ENCODE measurements around the gene RALGPS1.

Gene RALGPS1

DNA sequence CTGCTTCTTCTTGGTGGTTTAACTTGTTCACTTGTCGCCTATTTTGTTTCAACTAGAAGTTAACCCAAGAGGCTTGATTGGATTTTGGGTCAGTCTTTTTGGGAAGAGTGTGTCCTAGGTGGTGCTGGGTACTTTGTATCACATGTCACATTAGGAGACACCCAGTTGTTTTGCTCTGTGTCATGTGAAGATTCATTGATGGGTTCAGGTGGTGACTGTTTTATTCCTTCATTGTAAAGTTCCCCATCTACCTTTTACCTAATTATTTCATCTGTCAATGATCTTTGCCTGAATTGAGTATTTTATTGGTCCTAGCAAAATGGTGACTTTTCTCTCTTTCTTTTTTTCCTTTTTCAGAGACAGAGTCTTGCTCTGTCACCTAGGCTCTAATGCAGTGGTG is 69.2 kb downstream of the RALGPS1 start:
- Histone ChIP-seq H3K27ac (ENCODE audit: insufficient read depth, low read depth, low read length, poor library complexity, severe bottlenecking) (no peak overlapping the region), H3K4me3 (ENCODE audit: insufficient read depth, low read depth, low read length) (no peak overlapping the region), H3K9me3 (ENCODE audit: control insufficient read depth, low read length) (no peaks in the 10 kb centered on the region), H3K36me3 (ENCODE audit: control insufficient read depth, insufficient read depth, low read length) (no peaks in the 10 kb centered on the region), H3K27me3 (ENCODE audit: control insufficient read depth, insufficient read depth, low read length, poor library complexity, severe bottlenecking) (no peaks in the 10 kb centered on the region), H3K4me1 (ENCODE audit: control insufficient read depth, insufficient read depth, low read length) (no peaks in the 10 kb centered on the region)
- WGBS, 2 experiments: 100% methylated on average over 1 of the region's 1 CpG

- Histone ChIP-seq H3K36me3 (ENCODE audit: control insufficient read depth, insufficient read depth, low read length) (no peaks in the 10 kb centered on the region), H3K4me3 (ENCODE audit: insufficient read depth, low read depth, low read length) (no peak overlapping the region), H3K9me3 (ENCODE audit: control insufficient read depth, low read length) (no peaks in the 10 kb centered on the region), H3K27ac (ENCODE audit: insufficient read depth, low read depth, low read length, poor library complexity, severe bottlenecking) (no peak overlapping the region), H3K27me3 (ENCODE audit: control insufficient read depth, insufficient read depth, low read length, poor library complexity, severe bottlenecking) (no peaks in the 10 kb centered on the region), H3K4me1 (ENCODE audit: control insufficient read depth, insufficient read depth, low read length) (no peaks in the 10 kb centered on the region)
- 95 to 98% methylated on average over 3 of the region's 3 CpGs for WGBS, 2 experiments
Measured at GRCh38 chr9:126984969-126985368, 70.4 kb downstream of the RALGPS1 start.

DNA sequence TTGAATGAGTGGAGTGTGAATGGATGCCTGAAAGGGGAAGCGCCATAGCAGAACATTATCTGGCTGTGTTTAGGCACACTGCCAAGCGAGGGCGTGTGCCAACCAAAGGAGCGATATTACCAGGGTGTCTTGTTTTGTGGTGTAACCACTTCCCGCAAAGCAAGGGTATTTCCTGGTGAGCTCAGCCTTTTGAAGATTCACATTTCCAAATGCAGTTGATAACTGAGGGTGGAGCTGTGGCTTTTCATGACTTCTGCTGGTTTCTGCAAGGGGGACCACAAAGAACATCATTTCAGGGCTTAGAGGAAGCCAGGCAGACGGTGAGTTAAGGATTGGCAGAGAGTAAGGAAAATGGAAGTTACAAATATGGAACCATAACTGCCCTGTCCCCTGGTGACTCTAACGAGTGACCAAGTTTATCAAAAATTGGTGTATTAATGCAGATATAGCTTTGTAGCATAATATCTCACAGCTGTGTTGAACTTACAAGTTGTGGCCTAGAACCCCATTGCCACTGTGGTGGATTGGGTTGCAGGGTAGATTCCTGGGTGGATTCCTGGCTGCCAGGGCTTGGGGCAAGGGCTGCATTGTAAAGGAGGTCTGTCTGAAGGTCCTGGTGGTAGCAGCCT is 71.4 kb downstream of the RALGPS1 start:
- H3K36me3 ChIP-seq (ENCODE audit: control insufficient read depth, insufficient read depth, low read length): no peaks in the 10 kb centered on the region
- 96% methylated on average over 7 of the region's 7 CpGs for WGBS, 2 experiments
- no peaks in the 10 kb centered on the region for H3K4me1 ChIP-seq (ENCODE audit: control insufficient read depth, insufficient read depth, low read length)
- no peak overlapping the region for H3K27ac ChIP-seq (ENCODE audit: insufficient read depth, low read depth, low read length, poor library complexity, severe bottlenecking)
- no peaks in the 10 kb centered on the region for H3K9me3 ChIP-seq (ENCODE audit: control insufficient read depth, low read length)
- H3K27me3 ChIP-seq (ENCODE audit: control insufficient read depth, insufficient read depth, low read length, poor library complexity, severe bottlenecking): no peaks in the 10 kb centered on the region
- H3K4me3 ChIP-seq (ENCODE audit: insufficient read depth, low read depth, low read length): no peak overlapping the region

DNA sequence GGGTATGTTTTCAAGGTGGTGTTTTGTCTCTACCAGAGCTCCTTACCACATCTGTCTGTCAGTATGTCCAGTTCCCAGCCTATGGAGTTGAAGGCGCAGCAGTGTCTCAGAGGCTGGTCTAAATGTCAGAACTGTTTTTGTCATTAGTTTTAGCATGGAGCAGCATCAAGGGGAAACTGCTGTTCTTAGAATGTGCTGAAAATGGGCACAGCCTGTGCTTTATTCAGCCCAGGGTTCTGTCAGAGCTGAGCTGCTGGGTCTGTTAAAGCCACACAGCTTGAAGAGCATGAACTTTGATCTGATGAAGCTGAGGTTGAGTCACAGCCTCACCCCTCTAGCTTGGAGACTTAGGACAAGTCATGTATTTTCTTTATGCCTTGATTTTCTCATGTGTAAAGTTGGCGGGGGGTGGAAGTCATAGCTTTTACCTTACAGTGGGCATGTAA is 71.9 kb downstream of the RALGPS1 start:
- no peaks in the 10 kb centered on the region for H3K36me3 ChIP-seq (ENCODE audit: control insufficient read depth, insufficient read depth, low read length)
- no peaks in the 10 kb centered on the region for H3K4me1 ChIP-seq (ENCODE audit: control insufficient read depth, insufficient read depth, low read length)
- no peaks in the 10 kb centered on the region for H3K27me3 ChIP-seq (ENCODE audit: control insufficient read depth, insufficient read depth, low read length, poor library complexity, severe bottlenecking)
- no peaks in the 10 kb centered on the region for H3K9me3 ChIP-seq (ENCODE audit: control insufficient read depth, low read length)
- WGBS, 2 experiments: 97 to 100% methylated on average over 2 of the region's 2 CpGs
- no peak overlapping the region for H3K4me3 ChIP-seq (ENCODE audit: insufficient read depth, low read depth, low read length)
- no peak overlapping the region for H3K27ac ChIP-seq (ENCODE audit: insufficient read depth, low read depth, low read length, poor library complexity, severe bottlenecking)

GRCh38 chr9:126988857-126989256 is 74.3 kb downstream of the RALGPS1 start:
- Histone ChIP-seq H3K4me3 (ENCODE audit: insufficient read depth, low read depth, low read length) (no peak overlapping the region), H3K9me3 (ENCODE audit: control insufficient read depth, low read length) (no peaks in the 10 kb centered on the region), H3K36me3 (ENCODE audit: control insufficient read depth, insufficient read depth, low read length) (no peaks in the 10 kb centered on the region), H3K27me3 (ENCODE audit: control insufficient read depth, insufficient read depth, low read length, poor library complexity, severe bottlenecking) (no peaks in the 10 kb centered on the region), H3K27ac (ENCODE audit: insufficient read depth, low read depth, low read length, poor library complexity, severe bottlenecking) (no peak overlapping the region), H3K4me1 (ENCODE audit: control insufficient read depth, insufficient read depth, low read length) (no peaks in the 10 kb centered on the region)
- 90 to 96% methylated on average over 1 to 2 of the region's 2 CpGs for WGBS, 2 experiments

GRCh38 chr9:126989847-126990842 is 75.6 kb downstream of the RALGPS1 start:
- no peaks in the 10 kb centered on the region for H3K4me1 ChIP-seq (ENCODE audit: control insufficient read depth, insufficient read depth, low read length)
- H3K36me3 ChIP-seq (ENCODE audit: control insufficient read depth, insufficient read depth, low read length): no peaks in the 10 kb centered on the region
- no peaks in the 10 kb centered on the region for H3K27me3 ChIP-seq (ENCODE audit: control insufficient read depth, insufficient read depth, low read length, poor library complexity, severe bottlenecking)
- H3K4me3 ChIP-seq (ENCODE audit: insufficient read depth, low read depth, low read length): no peak overlapping the region
- 85 to 89% methylated on average over 19 of the region's 19 CpGs for WGBS, 2 experiments
- no peaks in the 10 kb centered on the region for H3K9me3 ChIP-seq (ENCODE audit: control insufficient read depth, low read length)
- H3K27ac ChIP-seq (ENCODE audit: insufficient read depth, low read depth, low read length, poor library complexity, severe bottlenecking): no peak overlapping the region

- 91 to 92% methylated on average over 1 to 2 of the region's 2 CpGs for WGBS, 2 experiments
- Histone ChIP-seq H3K4me3 (ENCODE audit: insufficient read depth, low read depth, low read length) (no peak overlapping the region), H3K27ac (ENCODE audit: insufficient read depth, low read depth, low read length, poor library complexity, severe bottlenecking) (no peak overlapping the region), H3K27me3 (ENCODE audit: control insufficient read depth, insufficient read depth, low read length, poor library complexity, severe bottlenecking) (no peaks in the 10 kb centered on the region), H3K4me1 (ENCODE audit: control insufficient read depth, insufficient read depth, low read length) (no peaks in the 10 kb centered on the region), H3K36me3 (ENCODE audit: control insufficient read depth, insufficient read depth, low read length) (no peaks in the 10 kb centered on the region), H3K9me3 (ENCODE audit: control insufficient read depth, low read length) (no peaks in the 10 kb centered on the region)
Measured at GRCh38 chr9:126991183-126991582, 76.6 kb downstream of the RALGPS1 start.

DNA sequence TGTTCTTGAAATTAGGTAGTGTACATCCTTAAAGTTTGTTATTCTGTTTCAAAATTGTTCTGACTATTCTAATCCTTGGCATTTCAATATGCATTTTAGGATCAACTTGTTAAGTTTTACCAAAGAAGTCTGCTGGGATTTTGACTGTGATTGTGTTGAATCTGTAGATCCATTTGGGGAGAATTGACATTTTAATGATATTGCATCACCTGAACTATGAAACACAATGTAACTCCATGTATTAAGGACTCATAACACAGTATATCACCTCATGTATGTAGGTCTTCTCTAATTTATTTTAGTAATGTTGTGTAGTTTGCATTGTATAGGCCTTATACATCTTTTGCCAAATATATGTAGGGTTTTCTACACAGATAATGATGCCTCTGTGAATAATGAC is 77.8 kb downstream of the RALGPS1 start:
- Histone ChIP-seq H3K36me3 (ENCODE audit: control insufficient read depth, insufficient read depth, low read length) (no peaks in the 10 kb centered on the region), H3K4me1 (ENCODE audit: control insufficient read depth, insufficient read depth, low read length) (no peaks in the 10 kb centered on the region), H3K27me3 (ENCODE audit: control insufficient read depth, insufficient read depth, low read length, poor library complexity, severe bottlenecking) (no peaks in the 10 kb centered on the region), H3K4me3 (ENCODE audit: insufficient read depth, low read depth, low read length) (no peak overlapping the region), H3K27ac (ENCODE audit: insufficient read depth, low read depth, low read length, poor library complexity, severe bottlenecking) (no peak overlapping the region), H3K9me3 (ENCODE audit: control insufficient read depth, low read length) (no peaks in the 10 kb centered on the region)

DNA sequence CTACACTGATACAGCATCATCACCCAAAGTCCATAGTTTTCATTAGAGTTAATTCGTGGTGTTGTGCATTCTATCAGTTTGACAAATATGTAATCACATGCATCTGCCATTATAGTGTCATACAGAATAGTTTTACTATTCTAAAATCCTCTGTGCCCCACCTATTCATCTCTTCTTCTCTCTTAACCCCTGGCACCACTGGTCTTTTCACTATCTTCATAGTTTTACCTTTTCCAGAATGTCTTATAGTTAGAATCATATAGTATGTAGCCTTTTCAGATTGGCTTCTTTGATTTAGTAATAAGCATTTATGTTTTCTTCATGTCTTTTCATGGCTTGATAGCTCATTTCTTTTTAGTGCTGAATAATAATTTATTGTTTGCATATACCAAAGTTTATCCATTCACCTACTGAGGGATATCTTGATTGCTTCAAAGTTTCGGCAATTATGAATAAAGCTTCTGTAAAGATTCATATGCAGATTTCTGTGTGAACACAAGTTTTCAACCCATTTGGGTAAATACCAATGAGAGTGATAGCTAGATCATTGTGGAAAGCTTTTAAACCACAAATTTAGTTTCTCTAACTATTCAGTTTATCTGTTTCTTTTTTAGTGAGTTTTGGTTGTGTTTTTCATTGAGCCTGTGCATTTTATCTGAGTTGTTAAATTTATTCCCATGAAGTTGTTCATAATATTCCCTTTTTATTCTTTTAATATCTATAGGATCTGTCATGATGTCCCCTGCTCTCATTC is 84.9 kb downstream of the RALGPS1 start:
- H3K4me1 ChIP-seq (ENCODE audit: control insufficient read depth, insufficient read depth, low read length): no peaks in the 10 kb centered on the region
- 93 to 100% methylated on average over 1 to 2 of the region's 2 CpGs for WGBS, 2 experiments
- no peaks in the 10 kb centered on the region for H3K27me3 ChIP-seq (ENCODE audit: control insufficient read depth, insufficient read depth, low read length, poor library complexity, severe bottlenecking)

More for the DNA sequence above, 84.9 kb downstream of the RALGPS1 start:
- H3K27ac ChIP-seq (ENCODE audit: insufficient read depth, low read depth, low read length, poor library complexity, severe bottlenecking): no peak overlapping the region
- no peaks in the 10 kb centered on the region for H3K9me3 ChIP-seq (ENCODE audit: control insufficient read depth, low read length)
- no peak overlapping the region for H3K4me3 ChIP-seq (ENCODE audit: insufficient read depth, low read depth, low read length)
- no peaks in the 10 kb centered on the region for H3K36me3 ChIP-seq (ENCODE audit: control insufficient read depth, insufficient read depth, low read length)
